ENCODE data around the gene IFNA8. TPM values are rescaled to one million over a fixed set of nuclear protein-coding genes. Genes with fewer than 3 reads are reported as not detected.

Gene IFNA8
- polyA plus RNA-seq, 3 donors = not detected

DNA sequence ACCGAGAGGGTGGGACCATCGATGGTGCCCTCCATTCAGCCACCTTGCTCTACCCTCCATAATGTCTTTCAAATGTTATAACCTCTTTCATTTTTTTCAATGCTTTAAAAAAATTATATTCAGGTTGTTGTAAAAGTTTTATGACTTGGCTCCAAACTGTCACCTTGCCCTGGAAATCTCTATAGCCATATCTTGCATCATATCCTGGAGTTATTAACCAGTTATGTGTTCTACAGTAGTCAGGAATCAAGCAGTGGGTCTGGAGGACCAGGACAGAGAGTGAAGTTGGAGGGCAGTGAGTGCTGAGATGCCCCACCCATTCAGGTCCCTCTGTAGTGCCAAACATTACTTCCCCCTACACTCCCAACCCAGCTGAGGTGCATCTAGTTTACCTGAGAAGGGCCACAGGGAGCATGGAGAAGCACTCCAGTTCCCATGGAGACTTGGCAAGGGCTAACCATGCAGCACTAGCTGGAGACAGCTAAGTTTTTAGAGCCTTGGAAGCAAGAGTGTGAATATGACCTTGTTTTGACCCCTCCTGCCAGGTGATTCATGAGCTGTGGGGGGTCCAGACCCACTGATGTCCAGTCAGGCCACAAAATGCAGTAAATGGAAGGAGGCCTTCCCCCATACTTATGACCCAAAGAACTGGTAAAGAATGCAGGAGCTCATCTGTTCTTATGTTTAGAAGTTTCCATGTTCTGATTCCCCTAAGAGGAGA is 5.5 kb downstream of the IFNA8 start:
- no peak overlapping the region for H3K4me2 ChIP-seq (replicated peaks; ENCODE audit: extremely low read depth, low read length, poor library complexity, severe bottlenecking)
- H3K4me3 ChIP-seq (replicated peaks in 1 of 3; ENCODE audit: low read depth in 2 of 3, low read length in 3 of 3) = no peak overlapping the region
- Mint-ChIP-seq H3K27me3 (ENCODE audit: low read depth in 3 of 3) (peaks cover 1 to 4% (median 2%) of the 10 kb centered on the region in 3 donors), H3K4me1 (peaks cover 14% of the 10 kb centered on the region), H3K9me3 (no peaks in the 10 kb centered on the region), H3K27ac (no peak overlapping the region), H3K4me3 (no peak overlapping the region), H3K36me3 (no peaks in the 10 kb centered on the region)
- no peak overlapping the region for H2AFZ ChIP-seq (ENCODE audit: insufficient read depth, low read depth, low read length, poor library complexity, severe bottlenecking)
- no CpG with 5 or more reads among the region's 2 CpGs for WGBS (ENCODE audit: insufficient coverage)
- DNase-seq = no peak
- H4K20me1 ChIP-seq (ENCODE audit: insufficient read depth, low read length) = no peaks in the 10 kb centered on the region
- H3K9ac ChIP-seq (ENCODE audit: insufficient read depth, low read length, poor library complexity, severe bottlenecking) = no peak overlapping the region
- H3K27ac ChIP-seq (ENCODE audit: low read depth in 1 of 2, low read length in 2 of 2) = no peak overlapping the region
- no peaks in the 10 kb centered on the region for H3K79me2 ChIP-seq (ENCODE audit: insufficient read depth, low read length)
- no peaks in the 10 kb centered on the region for H3K9me3 ChIP-seq (replicated peaks in 1 of 2; ENCODE audit: control insufficient read depth in 1 of 2, insufficient read depth in 1 of 2, low read length in 2 of 2)
- H3K36me3 ChIP-seq (replicated peaks in 1 of 2; ENCODE audit: control insufficient read depth in 1 of 2, insufficient read depth in 2 of 2, low read length in 2 of 2) = no peaks in the 10 kb centered on the region
- intact Hi-C loops (cut with micrococcal nuclease) = no loop called here
- H3K4me1 ChIP-seq (ENCODE audit: control insufficient read depth in 1 of 2, insufficient read depth in 2 of 2, low read length in 2 of 2) = peaks cover 0 to 6% of the 10 kb centered on the region in 2 donors
- no peaks in the 10 kb centered on the region for H3K27me3 ChIP-seq (ENCODE audit: control insufficient read depth in 2 of 2, insufficient read depth in 2 of 2, low read length in 2 of 2)
- TF ChIP-seq, protein P1, sequence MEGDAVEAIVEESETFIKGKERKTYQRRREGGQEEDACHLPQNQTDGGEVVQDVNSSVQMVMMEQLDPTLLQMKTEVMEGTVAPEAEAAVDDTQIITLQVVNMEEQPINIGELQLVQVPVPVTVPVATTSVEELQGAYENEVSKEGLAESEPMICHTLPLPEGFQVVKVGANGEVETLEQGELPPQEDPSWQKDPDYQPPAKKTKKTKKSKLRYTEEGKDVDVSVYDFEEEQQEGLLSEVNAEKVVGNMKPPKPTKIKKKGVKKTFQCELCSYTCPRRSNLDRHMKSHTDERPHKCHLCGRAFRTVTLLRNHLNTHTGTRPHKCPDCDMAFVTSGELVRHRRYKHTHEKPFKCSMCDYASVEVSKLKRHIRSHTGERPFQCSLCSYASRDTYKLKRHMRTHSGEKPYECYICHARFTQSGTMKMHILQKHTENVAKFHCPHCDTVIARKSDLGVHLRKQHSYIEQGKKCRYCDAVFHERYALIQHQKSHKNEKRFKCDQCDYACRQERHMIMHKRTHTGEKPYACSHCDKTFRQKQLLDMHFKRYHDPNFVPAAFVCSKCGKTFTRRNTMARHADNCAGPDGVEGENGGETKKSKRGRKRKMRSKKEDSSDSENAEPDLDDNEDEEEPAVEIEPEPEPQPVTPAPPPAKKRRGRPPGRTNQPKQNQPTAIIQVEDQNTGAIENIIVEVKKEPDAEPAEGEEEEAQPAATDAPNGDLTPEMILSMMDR (IDR thresholded peaks at IDR 0.05) = no peak

DNA sequence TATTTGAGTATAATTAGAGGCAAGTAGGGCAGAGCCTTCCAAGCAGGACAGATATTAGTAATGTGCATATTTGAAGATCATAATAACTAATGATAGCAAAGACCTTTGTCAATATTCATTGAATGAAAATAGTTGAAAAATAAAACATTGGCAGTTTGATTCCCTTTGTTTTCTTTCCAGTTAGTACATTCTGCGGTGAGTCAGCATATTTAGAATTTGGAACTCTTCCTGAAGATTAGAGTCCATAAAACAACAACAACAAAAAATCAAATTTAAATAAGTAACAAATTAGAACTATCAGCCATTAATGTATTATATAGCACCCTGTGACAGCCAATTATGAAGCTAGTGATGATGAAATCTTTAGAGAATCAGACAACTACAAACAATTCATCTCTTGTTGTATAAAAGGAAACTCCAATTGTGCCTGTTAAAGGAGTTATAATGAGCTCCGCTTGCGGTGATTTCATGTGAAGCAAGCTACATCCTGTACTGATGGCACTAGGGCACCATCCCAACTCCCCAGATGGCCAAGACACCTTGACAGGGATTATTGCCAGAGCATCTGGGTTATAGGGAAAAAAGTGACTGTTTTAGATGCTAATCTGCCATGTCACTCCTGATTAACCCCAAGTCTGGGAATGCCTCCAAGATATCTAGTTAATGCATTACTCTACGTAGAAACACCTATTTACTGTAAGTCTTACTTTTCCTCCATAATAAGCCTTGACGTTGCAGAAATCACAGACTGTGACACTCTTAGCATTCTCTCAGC is 6.8 kb downstream of the IFNA8 start:
- Histone ChIP-seq H3K4me1 (ENCODE audit: control insufficient read depth in 1 of 2, insufficient read depth in 2 of 2, low read length in 2 of 2) (peaks cover 0 to 6% of the 10 kb centered on the region in 2 donors), H3K4me2 (replicated peaks; ENCODE audit: extremely low read depth, low read length, poor library complexity, severe bottlenecking) (no peak overlapping the region), H3K9me3 (replicated peaks in 1 of 2; ENCODE audit: control insufficient read depth in 1 of 2, insufficient read depth in 1 of 2, low read length in 2 of 2) (no peaks in the 10 kb centered on the region), H3K27ac (ENCODE audit: low read depth in 1 of 2, low read length in 2 of 2) (no peak overlapping the region), H3K79me2 (ENCODE audit: insufficient read depth, low read length) (no peaks in the 10 kb centered on the region), H2AFZ (ENCODE audit: insufficient read depth, low read depth, low read length, poor library complexity, severe bottlenecking) (no peak overlapping the region), H3K27me3 (ENCODE audit: control insufficient read depth in 2 of 2, insufficient read depth in 2 of 2, low read length in 2 of 2) (no peaks in the 10 kb centered on the region), H3K9ac (ENCODE audit: insufficient read depth, low read length, poor library complexity, severe bottlenecking) (no peak overlapping the region), H3K36me3 (replicated peaks in 1 of 2; ENCODE audit: control insufficient read depth in 1 of 2, insufficient read depth in 2 of 2, low read length in 2 of 2) (no peaks in the 10 kb centered on the region), H4K20me1 (ENCODE audit: insufficient read depth, low read length) (no peaks in the 10 kb centered on the region), H3K4me3 (replicated peaks in 1 of 3; ENCODE audit: low read depth in 2 of 3, low read length in 3 of 3) (no peak overlapping the region)
- 89% methylated on average over 4 of the region's 5 CpGs for WGBS (ENCODE audit: insufficient coverage)
- Mint-ChIP-seq H3K27ac (no peak overlapping the region), H3K4me1 (peaks cover 12% of the 10 kb centered on the region), H3K4me3 (no peak overlapping the region), H3K36me3 (no peaks in the 10 kb centered on the region), H3K9me3 (no peaks in the 10 kb centered on the region), H3K27me3 (ENCODE audit: low read depth in 3 of 3) (peaks cover 1 to 8% (median 2%) of the 10 kb centered on the region in 3 donors)
- no peak for DNase-seq
- intact Hi-C loops (cut with micrococcal nuclease) = no loop called here
- TF ChIP-seq, protein P1 (IDR thresholded peaks at IDR 0.05) = no peak

Measured in CD14-positive monocyte (primary cell).